OCI-LY1 (cell line): ENCODE results near the gene FAM32A.

Experiments used
- CTCF ChIP-seq: fragments of 200-600 bp; sonication (generic), shearing (Covaris generic); IDR thresholded peaks from 2 replicates; pipeline ENCODE4 v1.5.1; 2017; ENCODE audit warnings: mild to moderate bottlenecking, antibody characterized with exemption, low read length, moderate library complexity, mixed read lengths
- EZH2 ChIP-seq: fragments of 200-600 bp; sonication (generic), shearing (Covaris generic); IDR thresholded peaks from 2 replicates; pipeline ENCODE4 v1.8.0; 2017; ENCODE audit warnings: borderline replicate concordance, mixed run types, mild to moderate bottlenecking, antibody characterized with exemption, low read length, moderate library complexity, mixed read lengths

GRCh38 chr19:16224293-16225045, 39.3 kb downstream of the FAM32A start:
- TF ChIP-seq CTCF (no peak), EZH2 (no peak)
